HFFc6 (cell line): ENCODE measurements around the gene ZNF740. TPM values are rescaled to one million over a fixed set of nuclear protein-coding genes. Genes with fewer than 3 reads are reported as not detected.

Experiments used
- DNase-seq: peaks from one replicate; pipeline ENCODE4 v3.0.0-alpha.2; 2018
- H3K27ac Mint-ChIP-seq: 2 replicates; pipeline ENCODE4 v1.8.0; 2020; ENCODE audit warnings: mild to moderate bottlenecking, mixed read lengths
- H3K27me3 Mint-ChIP-seq: 2 replicates; pipeline ENCODE4 v1.8.0; 2021; ENCODE audit warnings: mild to moderate bottlenecking, moderate library complexity, mixed read lengths; ENCODE audit not compliant: insufficient read depth
- H3K36me3 Mint-ChIP-seq: 2 replicates; pipeline ENCODE4 v1.8.0; 2021; ENCODE audit warnings: low read depth, mixed read lengths
- H3K4me1 Mint-ChIP-seq: 2 replicates; pipeline ENCODE4 v1.8.0; 2020; ENCODE audit warnings: low read depth, mixed read lengths
- H3K4me3 Mint-ChIP-seq: 2 replicates; pipeline ENCODE4 v1.8.0; 2020; ENCODE audit warnings: mild to moderate bottlenecking, moderate library complexity, mixed read lengths
- H3K9me3 Mint-ChIP-seq: 2 replicates; pipeline ENCODE4 v1.8.0; 2020; ENCODE audit warnings: mild to moderate bottlenecking, mixed read lengths
- total RNA-seq, 6 experiments: library from RNA; stranded (reverse); fragmentation: NEBNext Ultra II Directional; extraction: Animal tissue kit (Norgen Biotek cat#: 25700); gene quantifications; 2 replicates in 1 of 6; 3 replicates in 5 of 6; pipeline ENCODE4 v1.2.3, GENCODE V29; 2021
- TF ChIP-seq, protein P1 (sequence below): fragments of 200-600 bp; sonication (generic); IDR thresholded peaks from 2 replicates; pipeline ENCODE4 v1.5.0; 2021; ENCODE audit warnings: antibody characterized with exemption, mild to moderate bottlenecking

ZNF740 gene
- total RNA-seq, 6 experiments from 2014 or later: 17.3 to 25.7 (median 19.3) TPM

DNA sequence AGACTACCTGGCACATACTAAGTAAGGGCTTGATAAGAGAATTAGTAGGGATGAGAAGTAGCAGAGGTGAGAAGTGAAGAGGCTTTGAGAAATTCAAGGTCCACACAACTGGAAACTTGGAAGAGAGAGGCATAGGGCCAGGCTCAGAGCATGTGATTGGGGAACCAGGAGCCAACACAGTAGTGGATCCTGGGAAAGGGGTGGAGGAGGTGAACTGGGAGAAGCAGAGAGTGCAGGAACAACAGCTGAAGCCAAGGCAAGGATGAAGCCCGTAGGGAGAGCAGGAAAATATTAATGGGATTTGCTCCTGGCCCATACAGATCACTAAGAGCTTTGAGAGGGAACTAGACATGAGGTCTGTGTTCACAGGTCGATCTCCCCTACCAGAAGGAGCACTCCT, 27.9 kb downstream of the ZNF740 start:
- no peak for DNase-seq
- TF ChIP-seq, protein P1, sequence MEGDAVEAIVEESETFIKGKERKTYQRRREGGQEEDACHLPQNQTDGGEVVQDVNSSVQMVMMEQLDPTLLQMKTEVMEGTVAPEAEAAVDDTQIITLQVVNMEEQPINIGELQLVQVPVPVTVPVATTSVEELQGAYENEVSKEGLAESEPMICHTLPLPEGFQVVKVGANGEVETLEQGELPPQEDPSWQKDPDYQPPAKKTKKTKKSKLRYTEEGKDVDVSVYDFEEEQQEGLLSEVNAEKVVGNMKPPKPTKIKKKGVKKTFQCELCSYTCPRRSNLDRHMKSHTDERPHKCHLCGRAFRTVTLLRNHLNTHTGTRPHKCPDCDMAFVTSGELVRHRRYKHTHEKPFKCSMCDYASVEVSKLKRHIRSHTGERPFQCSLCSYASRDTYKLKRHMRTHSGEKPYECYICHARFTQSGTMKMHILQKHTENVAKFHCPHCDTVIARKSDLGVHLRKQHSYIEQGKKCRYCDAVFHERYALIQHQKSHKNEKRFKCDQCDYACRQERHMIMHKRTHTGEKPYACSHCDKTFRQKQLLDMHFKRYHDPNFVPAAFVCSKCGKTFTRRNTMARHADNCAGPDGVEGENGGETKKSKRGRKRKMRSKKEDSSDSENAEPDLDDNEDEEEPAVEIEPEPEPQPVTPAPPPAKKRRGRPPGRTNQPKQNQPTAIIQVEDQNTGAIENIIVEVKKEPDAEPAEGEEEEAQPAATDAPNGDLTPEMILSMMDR: no peak

DNA sequence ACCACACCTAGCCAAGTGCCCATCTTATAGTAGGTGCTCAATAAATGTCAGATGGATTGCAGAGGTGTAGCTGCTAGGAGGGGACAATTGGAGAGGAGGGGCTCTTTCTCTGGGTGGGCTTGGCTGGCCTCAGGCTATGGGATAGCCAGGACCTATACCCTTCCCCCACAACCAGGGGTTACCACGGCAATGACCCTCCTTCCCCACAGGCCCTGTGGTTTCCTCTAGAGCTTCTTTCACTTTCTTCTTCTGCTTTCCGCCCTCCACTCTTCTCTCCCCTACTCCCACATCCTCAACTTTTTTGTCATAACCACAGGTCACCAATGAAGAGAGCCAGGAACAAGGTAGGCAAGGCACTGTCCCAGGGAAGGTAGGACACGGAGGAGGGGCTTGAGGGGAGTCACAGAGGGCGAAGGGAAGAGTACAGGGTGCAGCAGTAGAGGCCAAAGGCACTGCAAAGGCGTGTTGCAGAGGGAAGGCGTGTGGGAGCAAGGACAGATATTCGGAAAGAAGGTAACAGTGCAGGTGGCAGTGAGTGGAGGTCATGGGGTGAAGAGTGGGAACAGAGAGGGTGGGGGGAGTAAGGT, 28.4 kb downstream of the ZNF740 start:
- Mint-ChIP-seq H3K4me3 (no peak overlapping the region), H3K27ac (no peak overlapping the region), H3K36me3 (peaks cover 8% of the 10 kb centered on the region; the same call in 1 of the 2 replicates), H3K27me3 (peaks cover 3% of the 10 kb centered on the region), H3K9me3 (no peaks in the 10 kb centered on the region), H3K4me1 (peaks cover 52% of the 10 kb centered on the region)
- TF ChIP-seq, protein P1: no peak
- DNase-seq: no peak

More for the DNA sequence above, 27.9 kb downstream of the ZNF740 start:
- peaks cover 2% of the 10 kb centered on the region; the same call in 1 of the 2 replicates for H3K36me3 Mint-ChIP-seq
- peaks cover 3% of the 10 kb centered on the region for H3K27me3 Mint-ChIP-seq
- no peaks in the 10 kb centered on the region for H3K9me3 Mint-ChIP-seq
- peaks cover 46% of the 10 kb centered on the region for H3K4me1 Mint-ChIP-seq
- no peak overlapping the region for H3K27ac Mint-ChIP-seq
- no peak overlapping the region for H3K4me3 Mint-ChIP-seq

GRCh38 chr12:53210843-53211242, 30.3 kb downstream of the ZNF740 start:
- H3K4me3 Mint-ChIP-seq: no peak overlapping the region
- H3K4me1 Mint-ChIP-seq: peaks cover 59% of the 10 kb centered on the region
- H3K27me3 Mint-ChIP-seq: peaks cover 5% of the 10 kb centered on the region
- TF ChIP-seq, protein P1: no peak
- no peak overlapping the region for H3K27ac Mint-ChIP-seq
- DNase-seq: no peak
- peaks cover 13% of the 10 kb centered on the region; the same call in 1 of the 2 replicates for H3K36me3 Mint-ChIP-seq
- H3K9me3 Mint-ChIP-seq: no peaks in the 10 kb centered on the region

GRCh38 chr12:53211476-53212381, 31.2 kb downstream of the ZNF740 start:
- Mint-ChIP-seq H3K36me3 (peaks cover 13% of the 10 kb centered on the region; the same call in 1 of the 2 replicates), H3K27me3 (peaks cover 6% of the 10 kb centered on the region), H3K4me3 (no peak overlapping the region), H3K27ac (no peak overlapping the region), H3K4me1 (peaks cover 59% of the 10 kb centered on the region), H3K9me3 (no peaks in the 10 kb centered on the region)
- no peak for DNase-seq
- TF ChIP-seq, protein P1: peak; percentile 64

DNA sequence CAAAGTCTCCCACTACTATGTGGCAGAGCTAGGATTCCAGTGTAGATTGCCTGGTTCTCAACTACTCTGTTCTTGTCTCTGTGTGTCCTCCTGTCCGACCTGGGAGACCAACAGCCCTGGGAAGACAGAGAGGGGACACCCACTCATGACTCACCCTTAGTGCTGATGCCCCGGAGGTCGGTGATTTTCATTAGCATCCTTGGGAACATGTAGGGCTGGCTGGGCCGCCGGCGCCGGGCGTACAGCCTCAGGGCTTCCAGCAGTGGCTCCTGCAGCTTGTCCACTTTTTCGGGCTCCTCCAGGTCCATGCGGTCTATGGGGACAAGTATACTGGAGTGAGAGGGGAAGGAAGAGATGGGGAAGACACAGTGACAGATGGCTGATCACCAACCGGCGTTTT, 32.4 kb downstream of the ZNF740 start:
- DNase-seq: no peak
- Mint-ChIP-seq H3K27ac (peak overlapping the region; percentile 60), H3K4me1 (peaks cover 65% of the 10 kb centered on the region), H3K27me3 (peaks cover 6% of the 10 kb centered on the region), H3K4me3 (no peak overlapping the region), H3K9me3 (no peaks in the 10 kb centered on the region), H3K36me3 (peaks cover 18% of the 10 kb centered on the region; the same call in 1 of the 2 replicates)
- TF ChIP-seq, protein P1: no peak
